HepG2 (cell line): Measurements from ENCODE around the gene FOSB. TPM values are rescaled to one million over a fixed set of nuclear protein-coding genes. Genes with fewer than 3 reads are reported as not detected.

Experiments
- ATAC-seq: fragments of 200-7000 bp; cut with Tn5 transposase; 3 replicates; pipeline ENCODE4 v1.9.1; 2020; ENCODE audit warnings: mild to moderate bottlenecking, moderate library complexity
- BruUV-seq: library from RNA; stranded (reverse); fragments of 400-500 nt; replicated peaks from 2 replicates; lab custom pipeline; 2021; lab: Mats Ljungman, UMichigan
- CTCF ChIA-PET: fragments of 300-600 bp; formaldehyde crosslinking; extraction: SDS; loops from one replicate; lab custom pipeline; 2021; ENCODE audit warnings: low total read pairs, inconsistent platforms, low intra/inter-chr PET ratio; lab: Yijun Ruan, JAX
- POLR2A ChIA-PET: fragments of 350-600 bp; sonication (Branson Sonifier 250); formaldehyde crosslinking; loops from one replicate; lab custom pipeline; 2020; ENCODE audit warnings: antibody characterized with exemption, inconsistent platforms; lab: Yijun Ruan, JAX
- DNase-seq: peaks from one replicate; pipeline ENCODE4 v3.0.0-alpha.2; 2015; ENCODE audit warnings: low spot score
- FAIRE-seq: peaks from 3 replicates; lab custom pipeline; 2011; peaks lifted over from hg19 to GRCh38; lab: Jason Lieb, UNC
- H2AFZ ChIP-seq: one replicate; pipeline ENCODE4 v1.6.1; 2011; ENCODE audit warnings: low read length, inconsistent platforms
- H3K27ac ChIP-seq: fragments of 300-600 bp; 3 replicates; pipeline ENCODE4 v1.8.0; 2011; ENCODE audit warnings: mixed run types, mild to moderate bottlenecking, mixed read lengths, low read length, inconsistent platforms; ENCODE audit not compliant: insufficient read depth; ENCODE audit errors: extremely low read length
- H3K27me3 ChIP-seq, 2 experiments: fragments of 200-600 bp in 1 of 2; 2 replicates in 1 of 2; 3 replicates in 1 of 2; pipeline versions ENCODE4 v1.6.0 to v1.8.0; 2011; ENCODE audit warnings: low read length in 2 of 2, mild to moderate bottlenecking in 2 of 2, moderate library complexity in 2 of 2, inconsistent platforms in 1 of 2; ENCODE audit not compliant: insufficient read depth in 2 of 2, control insufficient read depth in 1 of 2
- H3K36me3 ChIP-seq, 2 experiments: fragments of 200-600 bp in 1 of 2; replicated peaks in 1 of 2; 2 replicates in 1 of 2; 3 replicates in 1 of 2; pipeline versions ENCODE4 v1.5.1 to v1.8.0; 2011; ENCODE audit warnings: low read length in 2 of 2, inconsistent platforms in 1 of 2; ENCODE audit not compliant: insufficient read depth in 2 of 2, control insufficient read depth in 1 of 2
- H3K4me1 ChIP-seq: 2 replicates; pipeline ENCODE4 v1.5.1; 2012; ENCODE audit warnings: low read length, inconsistent platforms; ENCODE audit not compliant: insufficient read depth
- H3K4me2 ChIP-seq: 2 replicates; pipeline ENCODE4 v1.6.0; 2011; ENCODE audit warnings: low read depth, low read length, inconsistent platforms
- H3K4me3 ChIP-seq, 3 experiments: fragments of 200-600 bp in 1 of 3; sonication (generic), shearing (Covaris generic) in 1 of 3; replicated peaks in 1 of 3; 2 replicates each; pipeline ENCODE4 v1.5.1; 2011 to 2016; ENCODE audit warnings: low read length in 3 of 3, inconsistent platforms in 2 of 3, low read depth in 2 of 3, mild to moderate bottlenecking in 2 of 3, control low read depth in 1 of 3, mixed read lengths in 1 of 3; ENCODE audit not compliant: insufficient read depth in 1 of 3
- H3K79me2 ChIP-seq: one replicate; pipeline ENCODE4 v1.6.1; 2011; ENCODE audit warnings: low read length, inconsistent platforms; ENCODE audit not compliant: insufficient read depth
- H3K9ac ChIP-seq: 2 replicates; pipeline ENCODE4 v1.6.0; 2011; ENCODE audit warnings: mild to moderate bottlenecking, low read depth, low read length, inconsistent platforms; ENCODE audit not compliant: insufficient read depth
- H3K9me3 ChIP-seq: 2 replicates; pipeline ENCODE4 v1.5.1; 2012; ENCODE audit warnings: mild to moderate bottlenecking, low read length
- H4K20me1 ChIP-seq: 2 replicates; pipeline ENCODE4 v1.6.0; 2011; ENCODE audit warnings: inconsistent platforms, mild to moderate bottlenecking, low read length, moderate library complexity; ENCODE audit not compliant: insufficient read depth
- BRD4 ChIP-seq: sonication (generic); formaldehyde crosslinking; IDR thresholded peaks from 2 replicates; pipeline ENCODE4 v1.4.0; 2020; ENCODE audit warnings: missing genetic modification reagents
- FOXC1 ChIP-seq: sonication (generic); formaldehyde crosslinking; IDR thresholded peaks from 2 replicates; pipeline ENCODE4 v1.8.0; 2022; ENCODE audit warnings: mild to moderate bottlenecking, missing genetic modification reagents, borderline replicate concordance
- GFI1 ChIP-seq: sonication (generic); formaldehyde crosslinking; IDR thresholded peaks from 2 replicates; pipeline ENCODE4 v1.5.0; 2020; ENCODE audit warnings: missing genetic modification reagents, mild to moderate bottlenecking, borderline replicate concordance
- HMG20B ChIP-seq: conservative IDR thresholded peaks from 2 replicates; pipeline ENCODE4 v1.6.1; 2016; ENCODE audit warnings: missing genetic modification reagents, missing compliant biosample characterization
- HNRNPH1 ChIP-seq: fragments of 200-400 bp; formaldehyde crosslinking; optimal IDR thresholded peaks from 2 replicates; pipeline ENCODE3; 2017; ENCODE audit warnings: mild to moderate bottlenecking, low read depth, low read length
- KLF13 ChIP-seq: sonication (generic); formaldehyde crosslinking; IDR thresholded peaks from 2 replicates; pipeline ENCODE4 v1.4.0; 2020; ENCODE audit warnings: mild to moderate bottlenecking, missing genetic modification reagents
- MEIS2 ChIP-seq: sonication (generic); formaldehyde crosslinking; IDR thresholded peaks from 2 replicates; pipeline ENCODE4 v1.9.0; 2021; ENCODE audit warnings: mild to moderate bottlenecking, missing genetic modification reagents
- PITX1 ChIP-seq: sonication (generic); formaldehyde crosslinking; IDR thresholded peaks from 2 replicates; pipeline ENCODE4 v1.5.1; 2020; ENCODE audit warnings: mild to moderate bottlenecking, missing genetic modification reagents
- RFX1 ChIP-seq: fragments of 450-650 bp; IDR thresholded peaks from 2 replicates; pipeline ENCODE4 v1.6.1; 2017
- RXRB ChIP-seq: IDR thresholded peaks from 2 replicates; pipeline ENCODE4 v1.6.1; 2016; ENCODE audit warnings: borderline replicate concordance, missing genetic modification reagents, missing compliant biosample characterization
- SNRNP70 ChIP-seq: fragments of 200-400 bp; formaldehyde crosslinking; IDR thresholded peaks from 2 replicates; pipeline ENCODE4 v1.6.1; 2017; ENCODE audit warnings: mild to moderate bottlenecking, low read depth, low read length, moderate library complexity
- SOX5 ChIP-seq: IDR thresholded peaks from 2 replicates; pipeline ENCODE4 v1.6.1; 2016; ENCODE audit warnings: borderline replicate concordance
- SRSF9 ChIP-seq: fragments of 200-400 bp; formaldehyde crosslinking; IDR thresholded peaks from 2 replicates; pipeline ENCODE4 v1.6.1; 2018; ENCODE audit warnings: borderline replicate concordance, mild to moderate bottlenecking, low read depth, low read length; ENCODE audit not compliant: insufficient read depth, poor library complexity, severe bottlenecking
- STAG1 ChIP-seq: sonication (generic); formaldehyde crosslinking; IDR thresholded peaks from 2 replicates; pipeline ENCODE4 v1.4.0; 2020; ENCODE audit warnings: missing genetic modification reagents
- TCF7 ChIP-seq: sonication (generic); IDR thresholded peaks from 2 replicates; pipeline ENCODE4 v1.6.1; 2016; ENCODE audit warnings: antibody characterized with exemption, low read depth
- ZBTB38 ChIP-seq: sonication (generic); formaldehyde crosslinking; IDR thresholded peaks from 2 replicates; pipeline ENCODE4 v1.5.1; 2020; ENCODE audit warnings: mild to moderate bottlenecking, missing genetic modification reagents
- ZBTB43 ChIP-seq: sonication (generic); formaldehyde crosslinking; conservative IDR thresholded peaks from 2 replicates; pipeline ENCODE4 v1.4.0; 2020; ENCODE audit warnings: missing genetic modification reagents
- ZFP36L2 ChIP-seq: sonication (generic); formaldehyde crosslinking; IDR thresholded peaks from 2 replicates; pipeline ENCODE4 v1.4.0; 2020; ENCODE audit warnings: missing genetic modification reagents
- ZNF234 ChIP-seq: sonication (generic); formaldehyde crosslinking; conservative IDR thresholded peaks from 2 replicates; pipeline ENCODE4 v1.5.1; 2020; ENCODE audit warnings: mild to moderate bottlenecking, missing genetic modification reagents
- ZNF432 ChIP-seq: sonication (generic); formaldehyde crosslinking; IDR thresholded peaks from 2 replicates; pipeline ENCODE4 v1.5.0; 2020; ENCODE audit warnings: missing genetic modification reagents, mild to moderate bottlenecking, borderline replicate concordance
- ZNF761 ChIP-seq: sonication (generic); formaldehyde crosslinking; conservative IDR thresholded peaks from 2 replicates; pipeline ENCODE4 v1.4.0; 2020; ENCODE audit warnings: mild to moderate bottlenecking, missing genetic modification reagents
- ZSCAN20 ChIP-seq: sonication (generic); formaldehyde crosslinking; IDR thresholded peaks from 2 replicates; pipeline ENCODE4 v1.4.0; 2020; ENCODE audit warnings: missing genetic modification reagents, mild to moderate bottlenecking, borderline replicate concordance
- WGBS: methylation state at CpG from one replicate; pipeline ENCODE4 v1.1.6; 2017; ENCODE audit warnings: low lambda C conversion rate; 5-methylcytosine and 5-hydroxymethylcytosine counted together
- in situ Hi-C: cut with HindIII; loops from 2 replicates; pipeline ENCODE4 v1.10.0; 2017; ENCODE audit warnings: low pct_unique_long_range_greater_than_20kb; ENCODE audit not compliant: extremely low pct_ligation_motif_present
- intact Hi-C: fragments of 100-400 bp; cut with micrococcal nuclease; formaldehyde crosslinking; loops from one replicate; pipeline ENCODE4 v1.10.0; 2022; ENCODE audit not compliant: unreplicated experiment
- polyA plus RNA-seq, 8 experiments: library from polyadenylated mRNA; depleted of rRNA in 3 of 8; stranded (reverse) in 7 of 8; unstranded in 1 of 8; fragments of >200 nt; fragmentation: Illumina TruSeq in 4 of 8; extraction: Trizol in 4 of 8; gene quantifications; 2 replicates each; pipeline versions ENCODE4 v1.2.1 to v1.2.3, GENCODE V29; 2011 to 2016; ENCODE audit warnings: low read depth in 4 of 8, missing spikeins in 1 of 8, mixed read lengths in 1 of 8; ENCODE audit not compliant: insufficient read depth in 1 of 8
- total RNA-seq, 5 experiments: library from RNA; depleted of rRNA; stranded (reverse); fragments of >200 nt; fragmentation: Illumina TruSeq; extraction: Trizol; gene quantifications; 2 replicates each; pipeline ENCODE4 v1.2.3, GENCODE V29; 2016; ENCODE audit warnings: low read depth in 1 of 5
- TF ChIP-seq, protein P1 (sequence below): sonication (generic); formaldehyde crosslinking; IDR thresholded peaks from 2 replicates; pipeline ENCODE4 v1.5.0; 2020; ENCODE audit warnings: missing genetic modification reagents

The FOSB gene
- total and polyA plus RNA-seq, 2 of the 13 experiments (the other 11 are each of a cell fraction or from before 2014, with no cell fraction given) = 2.8 to 6.0 TPM

GRCh38 chr19:45423589-45424190 is 44.1 kb upstream of the FOSB start, which contains the start of gene ERCC1:
Gene ERCC1 (minus strand): TSS chr19:45423917. CDS start chr19:45423374, 543 bp downstream.
- Histone ChIP-seq H3K9ac (peak within 1 kb of the TSS; percentile 83), H3K4me2 (peak within 1 kb of the TSS; percentile 94), H3K4me1 (peaks cover 40% of the 10 kb centered on the region), H3K4me3 (peak within 1 kb of the TSS; percentile 73 to 94 (median 83)), H3K36me3 (peaks cover 0 to 14% of the 10 kb centered on the region in 2 experiments; a peak in 1 of 5 replicates), H3K9me3 (no peaks in the 10 kb centered on the region), H3K27ac (peak within 1 kb of the TSS; percentile 87), H4K20me1 (no peaks in the 10 kb centered on the region), H3K27me3 (no peaks in the 10 kb centered on the region; a peak in 1 of 5 replicates), H3K79me2 (peaks cover 9% of the 10 kb centered on the region), H2AFZ (no peak within 1 kb of the TSS)
- no peak for FAIRE-seq
- peak; percentile 96 for DNase-seq
- TSS peak; percentile 91 for BruUV-seq
- in situ Hi-C loops (loop anchor here (10.0 kb wide), 1 partner anchor 51 kb away; no protein-coding TSS in a partner anchor), intact Hi-C loops (loop anchor here (1.0 to 2.0 kb wide), 2 partner anchors 19 to 159 kb away; no protein-coding TSS in a partner anchor)
- peak; percentile 91 for ATAC-seq
- ChIA-PET POLR2A (interaction anchor here (0.7 to 1.7 kb wide), 3 partner anchors 18 to 55 kb away, joined by 3 to 6 read pairs (median 6); no protein-coding TSS in a partner anchor), CTCF (no interaction called here)
- 0% methylated on average over 24 of the region's 37 CpGs for WGBS
- TF ChIP-seq ZBTB38 (CRISPR knock-in tag) (peak; percentile 79), SOX5 (CRISPR knock-in tag) (peak; percentile 53; the same call in 1 of the 2 replicates), GFI1 (0 out of 2 replicates have a peak, but pooled peaks have one; percentile 66), HMG20B (CRISPR knock-in tag) (no peak; the same call in 1 of the 2 replicates), SNRNP70 (no peak), ZBTB43 (no peak), MEIS2 (CRISPR knock-in tag) (no peak), SRSF9 (no peak), KLF13 (CRISPR knock-in tag) (no peak), STAG1 (CRISPR knock-in tag) (no peak), HNRNPH1 (no peak), ZSCAN20 (no peak), ZNF234 (CRISPR knock-in tag) (no peak), RFX1 (no peak), TCF7 (no peak), PITX1 (CRISPR knock-in tag) (no peak), ZNF432 (CRISPR knock-in tag) (no peak), RXRB (CRISPR knock-in tag) (peak; percentile 77), BRD4 (CRISPR knock-in tag) (no peak; the same call in 1 of the 2 replicates), ZNF761 (peak; percentile 95), ZFP36L2 (CRISPR knock-in tag) (peak; percentile 90; the same call in 1 of the 2 replicates), FOXC1 (peak; percentile 37; the same call in 1 of the 2 replicates)
- TF ChIP-seq, protein P1, sequence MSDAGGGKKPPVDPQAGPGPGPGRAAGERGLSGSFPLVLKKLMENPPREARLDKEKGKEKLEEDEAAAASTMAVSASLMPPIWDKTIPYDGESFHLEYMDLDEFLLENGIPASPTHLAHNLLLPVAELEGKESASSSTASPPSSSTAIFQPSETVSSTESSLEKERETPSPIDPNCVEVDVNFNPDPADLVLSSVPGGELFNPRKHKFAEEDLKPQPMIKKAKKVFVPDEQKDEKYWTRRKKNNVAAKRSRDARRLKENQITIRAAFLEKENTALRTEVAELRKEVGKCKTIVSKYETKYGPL (CRISPR knock-in tag) = no peak
